Esophagus squamous epithelium (tissue), 5 donors: ENCODE results near the gene IL17RD. TPM values are rescaled to one million over a fixed set of nuclear protein-coding genes. Genes with fewer than 3 reads are reported as not detected.
A peak's percentile ranks its signal among the peaks of the same experiment; 100 is the strongest.

Experiments
- DNase-seq: peaks from one replicate; lab custom pipeline; 2025; lab: John Stamatoyannopoulos, UW
- H3K27ac ChIP-seq, 4 donors: fragments of 200-600 bp; sonication (generic); one replicate each; pipeline ENCODE4 v1.5.1; 2016 to 2019; ENCODE audit warnings: mild to moderate bottlenecking in 1 of 4
- H3K27me3 ChIP-seq, 4 donors: fragments of 200-600 bp; sonication (generic); 1 replicate in 3 of 4; 2 replicates in 1 of 4; pipeline versions ENCODE4 v1.5.1 to v1.6.0; 2017 to 2021; ENCODE audit warnings: antibody characterized with exemption in 1 of 4
- H3K36me3 ChIP-seq, 3 donors: fragments of 200-600 bp; sonication (generic); one replicate each; pipeline ENCODE4 v1.5.1; 2016 to 2019
- H3K4me1 ChIP-seq, 3 donors: fragments of 200-600 bp; sonication (generic); one replicate each; pipeline ENCODE4 v1.5.1; 2017 to 2019
- H3K4me3 ChIP-seq, 4 donors: fragments of 200-600 bp; sonication (generic); 1 replicate in 3 of 4; 2 replicates in 1 of 4; pipeline ENCODE4 v1.5.1; 2016 to 2019; ENCODE audit warnings: mild to moderate bottlenecking in 2 of 4, moderate library complexity in 1 of 4
- H3K9me3 ChIP-seq, 3 donors: fragments of 200-600 bp; sonication (generic); one replicate each; pipeline ENCODE4 v1.5.1; 2016 to 2019
- CTCF ChIP-seq, 6 experiments: fragments of 450-650 bp in 4 of 6; fragments of 200-600 bp in 2 of 6; sonication (generic) in 2 of 6; IDR thresholded peaks; one replicate each; pipeline ENCODE4 v1.5.1; 2016 to 2019; ENCODE audit warnings: antibody characterized with exemption in 6 of 6, mild to moderate bottlenecking in 4 of 6, moderate library complexity in 4 of 6
- POLR2A ChIP-seq, 4 donors: fragments of 450-650 bp; IDR thresholded peaks; one replicate each; pipeline ENCODE4 v1.6.1; 2017; ENCODE audit warnings: antibody characterized with exemption in 4 of 4, mild to moderate bottlenecking in 4 of 4, moderate library complexity in 3 of 4
- WGBS, 2 donors: methylation state at CpG; one replicate each; pipeline ENCODE4 v1.1.5; 2018; 5-methylcytosine and 5-hydroxymethylcytosine counted together
- intact Hi-C: fragments of 100-400 bp; cut with DNase I; formaldehyde crosslinking; loops from one replicate; pipeline ENCODE4 v1.15.0; 2022
- total RNA-seq, 4 donors: library from RNA; depleted of rRNA; stranded (reverse); fragments of >200 nt; gene quantifications; one replicate each; pipeline ENCODE4 v1.1.0, GENCODE V29; 2016
- donor health status: DM: yes; HTN: yes; CAD: no.

The IL17RD gene
- total RNA-seq, result 10 to 100 TPM in 1 of 4 donors, 1 to 10 TPM in 3; 4.4 to 10.4 (median 5.1) TPM

DNA sequence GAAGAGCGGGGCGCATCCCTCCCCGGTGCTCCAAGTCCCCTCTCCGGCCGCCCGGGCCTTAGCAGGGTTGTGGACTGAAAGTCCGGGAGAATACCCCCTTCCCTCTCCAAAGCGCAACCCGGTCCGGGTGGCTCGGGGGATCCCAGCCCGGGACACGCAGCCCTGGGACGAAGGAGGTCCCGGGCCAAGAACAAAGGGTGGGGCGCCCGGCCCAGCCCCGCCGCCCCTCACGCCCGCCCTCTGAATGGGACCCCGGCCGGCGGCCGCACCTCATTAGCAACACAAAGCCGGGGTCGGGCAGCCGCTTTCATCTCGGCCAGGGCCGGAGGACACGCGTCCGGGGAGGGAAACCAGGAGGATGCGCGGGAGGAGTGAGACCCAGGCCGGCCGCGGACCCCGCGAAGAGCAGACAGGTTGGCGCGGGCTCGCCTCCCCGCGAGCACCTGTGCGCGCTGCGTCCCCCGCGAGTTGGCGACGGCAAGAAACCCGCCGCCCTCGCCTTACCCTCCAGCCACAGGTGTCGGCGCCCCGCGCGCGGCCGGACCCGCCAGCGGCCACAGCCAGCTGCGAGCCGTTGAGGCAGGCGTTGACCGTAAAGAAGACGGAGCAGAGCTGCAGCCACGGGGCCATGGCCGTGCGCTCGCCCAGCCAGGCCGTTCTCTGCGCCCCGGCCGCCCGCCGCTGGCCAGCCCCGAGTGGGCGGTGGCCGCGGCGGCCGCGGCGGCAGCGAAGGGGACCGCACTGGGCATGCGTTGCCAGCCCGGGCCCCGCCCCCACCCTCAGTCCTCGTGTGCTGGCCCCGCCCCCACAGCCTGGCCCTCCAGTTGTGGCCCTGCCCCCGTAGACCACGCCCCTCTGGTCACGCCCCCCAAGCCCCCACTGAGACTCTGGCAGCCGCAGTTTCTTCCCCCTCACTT is at the start of gene IL17RD:
TSS of gene IL17RD (minus strand) at position 697 of the 917 bp plus-strand sequence. CDS start at position 630, 67 bp downstream.
- TF ChIP-seq POLR2A (IDR thresholded peaks at IDR 0.05) (peak in 1 of 4 donors; percentile 49), CTCF (IDR thresholded peaks at IDR 0.05) (no peak)
- no peak for DNase-seq
- Histone ChIP-seq H3K36me3 (no peaks in the 10 kb centered on the region), H3K4me1 (peaks cover 12 to 61% (median 26%) of the 10 kb centered on the region in 3 donors), H3K27me3 (peaks cover 0 to 34% (median 0%) of the 10 kb centered on the region in 4 donors), H3K4me3 (peak within 1 kb of the TSS; percentile 58 to 89 (median 72)), H3K9me3 (no peaks in the 10 kb centered on the region), H3K27ac (peak within 1 kb of the TSS; percentile 31 to 69 (median 40))
- intact Hi-C loops, result no loop called here
- WGBS, 2 donors, result 0 to 1% methylated on average over 10 to 28 of the region's 98 CpGs

GRCh38 chr3:57206423-57206822 is 41.3 kb upstream of the IL17RD start:
- H3K36me3 ChIP-seq, result no peaks in the 10 kb centered on the region
- H3K4me1 ChIP-seq, result no peaks in the 10 kb centered on the region
- TF ChIP-seq CTCF (IDR thresholded peaks at IDR 0.05), result no peak
- TF ChIP-seq POLR2A (IDR thresholded peaks at IDR 0.05), result no peak
- intact Hi-C loops, result no loop called here
- DNase-seq, result no peak
- H3K4me3 ChIP-seq, result no peak overlapping the region
- no peaks in the 10 kb centered on the region for H3K9me3 ChIP-seq
- H3K27ac ChIP-seq, result no peak overlapping the region
- WGBS, 2 donors, result 64 to 97% methylated on average over 2 of the region's 2 CpGs
- H3K27me3 ChIP-seq, result no peaks in the 10 kb centered on the region

DNA sequence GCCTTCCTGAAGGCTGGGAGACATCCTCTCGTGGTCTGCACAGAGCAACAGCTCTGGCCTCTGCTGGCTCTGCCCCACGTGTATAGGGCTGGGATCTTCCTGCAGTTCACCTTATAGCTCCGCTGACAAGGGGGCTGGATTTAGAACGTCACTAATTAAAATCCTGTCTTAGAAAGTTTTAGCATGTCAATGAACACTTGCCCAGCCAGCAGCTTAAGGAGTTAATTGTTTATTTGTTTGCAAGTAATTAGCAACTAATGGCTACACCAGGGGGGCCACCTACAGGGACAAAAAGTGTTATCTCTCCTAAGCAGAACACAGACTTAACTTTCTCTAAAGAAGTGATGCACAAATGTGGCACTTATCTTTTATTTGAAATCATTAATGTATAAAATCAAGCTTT is 34.7 kb upstream of the IL17RD start, which contains the start of gene HESX1:
TSS of gene HESX1 (minus strand) at position 84 of the 403 bp plus-strand sequence. CDS start at position 24, 60 bp downstream.
- no peaks in the 10 kb centered on the region for H3K4me1 ChIP-seq
- DNase-seq, result no peak
- intact Hi-C loops, result no loop called here
- H3K27me3 ChIP-seq, result no peaks in the 10 kb centered on the region
- 56 to 60% methylated on average over 3 to 4 of the region's 4 CpGs for WGBS, 2 donors
- TF ChIP-seq POLR2A (IDR thresholded peaks at IDR 0.05), result no peak
- TF ChIP-seq CTCF (IDR thresholded peaks at IDR 0.05), result no peak
- H3K27ac ChIP-seq, result no peak within 1 kb of the TSS
- H3K4me3 ChIP-seq, result no peak within 1 kb of the TSS
- no peaks in the 10 kb centered on the region for H3K9me3 ChIP-seq
- H3K36me3 ChIP-seq, result no peaks in the 10 kb centered on the region

- H3K36me3 ChIP-seq, result no peaks in the 10 kb centered on the region
- 82 to 94% methylated on average over 4 of the region's 4 CpGs for WGBS, 2 donors
- no peaks in the 10 kb centered on the region for H3K4me1 ChIP-seq
- no peaks in the 10 kb centered on the region for H3K27me3 ChIP-seq
- no peak overlapping the region for H3K27ac ChIP-seq
- no peaks in the 10 kb centered on the region for H3K9me3 ChIP-seq
- intact Hi-C loops, result no loop called here
- no peak overlapping the region for H3K4me3 ChIP-seq
- no peak for DNase-seq
- no peak for TF ChIP-seq CTCF (IDR thresholded peaks at IDR 0.05)
- TF ChIP-seq POLR2A (IDR thresholded peaks at IDR 0.05), result no peak
Observed at GRCh38 chr3:57194641-57195040, 29.5 kb upstream of the IL17RD start.

DNA sequence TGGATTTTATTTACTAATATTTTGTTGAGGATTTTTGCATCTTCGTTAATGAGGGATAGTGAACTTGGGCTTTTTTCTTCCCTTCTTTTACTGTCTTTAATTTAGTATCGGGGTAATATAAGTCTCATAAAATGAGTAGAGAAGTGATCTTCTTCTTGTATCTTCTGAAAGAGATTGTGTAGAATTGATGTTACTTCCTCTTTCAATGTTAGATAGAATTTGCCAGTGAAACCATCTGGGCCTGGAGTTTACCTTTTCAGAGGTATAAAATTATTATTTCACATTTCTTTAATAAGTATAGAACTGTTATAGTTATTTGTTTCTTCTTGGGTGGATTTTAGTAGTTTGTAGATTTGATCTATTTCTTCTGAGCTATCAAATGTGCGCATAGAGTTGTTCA is 26.9 kb upstream of the IL17RD start:
- no peaks in the 10 kb centered on the region for H3K9me3 ChIP-seq
- no peak for DNase-seq
- WGBS, 2 donors, result 92 to 93% methylated on average over 3 of the region's 3 CpGs
- no peak overlapping the region for H3K4me3 ChIP-seq
- H3K4me1 ChIP-seq, result no peaks in the 10 kb centered on the region
- H3K27ac ChIP-seq, result no peak overlapping the region
- no peaks in the 10 kb centered on the region for H3K27me3 ChIP-seq
- no peaks in the 10 kb centered on the region for H3K36me3 ChIP-seq
- intact Hi-C loops, result no loop called here
- TF ChIP-seq POLR2A (IDR thresholded peaks at IDR 0.05), result no peak
- no peak for TF ChIP-seq CTCF (IDR thresholded peaks at IDR 0.05)
